ENCODE data around the gene GLB1L. TPM values are rescaled to one million over a fixed set of nuclear protein-coding genes. Genes with fewer than 3 reads are reported as not detected.

Gene GLB1L
- total RNA-seq, 1 experiment from 2014 or later, result 6.1 TPM

GRCh38 chr2:219206328-219207133 is 38.7 kb downstream of the GLB1L start, which contains the start of gene ZFAND2B (continued):
- TF ChIP-seq HMGXB4 (CRISPR knock-in tag; IDR thresholded peaks at IDR 0.05) (no peak), NFE2L1 (CRISPR knock-in tag; IDR thresholded peaks at IDR 0.05) (no peak), MXD4 (CRISPR knock-in tag; IDR thresholded peaks at IDR 0.05; ENCODE audit: borderline replicate concordance) (no peak), ZNF671 (CRISPR knock-in tag; IDR thresholded peaks at IDR 0.05) (no peak), MAX (CRISPR knock-in tag; IDR thresholded peaks at IDR 0.05) (peak; percentile 59), EMX1 (CRISPR knock-in tag; IDR thresholded peaks at IDR 0.05) (no peak), NFYB (CRISPR knock-in tag; conservative IDR thresholded peaks at IDR 0.05; ENCODE audit: low read depth) (no peak), ZNF219 (CRISPR knock-in tag; IDR thresholded peaks at IDR 0.05; ENCODE audit: borderline replicate concordance) (no peak), NR1H2 (CRISPR knock-in tag; IDR thresholded peaks at IDR 0.05) (no peak), ATF2 (CRISPR knock-in tag; IDR thresholded peaks at IDR 0.05; ENCODE audit: borderline replicate concordance, low read depth) (no peak), ZNF396 (CRISPR knock-in tag; IDR thresholded peaks at IDR 0.05; ENCODE audit: borderline replicate concordance) (no peak), IRF1 (CRISPR knock-in tag; IDR thresholded peaks at IDR 0.05) (no peak), OVOL2 (CRISPR knock-in tag; IDR thresholded peaks at IDR 0.05; ENCODE audit: borderline replicate concordance) (no peak; the same call in 1 of the 2 replicates), SMAD3 (CRISPR knock-in tag; IDR thresholded peaks at IDR 0.05; ENCODE audit: borderline replicate concordance) (peak; percentile 44; the same call in 1 of the 2 replicates), TEAD1 (CRISPR knock-in tag; IDR thresholded peaks at IDR 0.05) (peak; percentile 68; the same call in 1 of the 2 replicates), RELA (CRISPR knock-in tag; IDR thresholded peaks at IDR 0.05; ENCODE audit: borderline replicate concordance) (no peak), USF2 (CRISPR knock-in tag; IDR thresholded peaks at IDR 0.05) (peak; percentile 44), E2F5 (CRISPR knock-in tag; IDR thresholded peaks at IDR 0.05) (no peak; the same call in 1 of the 2 replicates), ZNF317 (CRISPR knock-in tag; IDR thresholded peaks at IDR 0.05; ENCODE audit: borderline replicate concordance, low read depth) (no peak), MLX (CRISPR knock-in tag; IDR thresholded peaks at IDR 0.05) (no peak), CTCF (IDR thresholded peaks at IDR 0.05) (no peak), ZNF138 (CRISPR knock-in tag; conservative IDR thresholded peaks at IDR 0.05) (no peak), FOXJ3 (CRISPR knock-in tag; IDR thresholded peaks at IDR 0.05; ENCODE audit: borderline replicate concordance) (no peak), NR2C2 (CRISPR knock-in tag; IDR thresholded peaks at IDR 0.05) (no peak), FOXP4 (CRISPR knock-in tag; IDR thresholded peaks at IDR 0.05) (peak; percentile 54; the same call in 1 of the 2 replicates), ZBTB43 (CRISPR knock-in tag; IDR thresholded peaks at IDR 0.05) (no peak), SMAD4 (CRISPR knock-in tag; IDR thresholded peaks at IDR 0.05) (no peak)

Data from WTC11 (cell line).